AG10803 (cell line): ENCODE results near the gene FIBIN.

Experiments used
- DNase-seq: peaks from one replicate; pipeline ENCODE4 v3.0.0; 2010; ENCODE audit warnings: low read depth
- H3K4me3 ChIP-seq: 2 replicates; pipeline ENCODE4 v1.5.1; 2011; ENCODE audit warnings: mild to moderate bottlenecking, low read length, control low read depth
- CTCF ChIP-seq: conservative IDR thresholded peaks from 2 replicates; pipeline ENCODE4 v1.5.1; 2011; ENCODE audit warnings: mild to moderate bottlenecking, low read length, control low read depth, inconsistent platforms

FIBIN gene

GRCh38 chr11:27011560-27012233 is 17.8 kb downstream of the FIBIN start:
- TF ChIP-seq CTCF, result no peak
- no peak overlapping the region for H3K4me3 ChIP-seq
- no peak for DNase-seq

GRCh38 chr11:27012234-27012921 is 18.5 kb downstream of the FIBIN start:
- H3K4me3 ChIP-seq, result no peak overlapping the region
- TF ChIP-seq CTCF, result no peak
- DNase-seq, result peak; percentile 41

GRCh38 chr11:27013781-27014361 is 20.0 kb downstream of the FIBIN start:
- peak; percentile 68 for DNase-seq
- no peak for TF ChIP-seq CTCF
- H3K4me3 ChIP-seq, result no peak overlapping the region

- no peak for TF ChIP-seq CTCF
- DNase-seq, result no peak
- no peak overlapping the region for H3K4me3 ChIP-seq
Observed at GRCh38 chr11:27018902-27019529, 25.1 kb downstream of the FIBIN start.

GRCh38 chr11:27020751-27021150 is 26.8 kb downstream of the FIBIN start:
- DNase-seq, result no peak
- H3K4me3 ChIP-seq, result no peak overlapping the region
- TF ChIP-seq CTCF, result no peak

- no peak for DNase-seq
- TF ChIP-seq CTCF, result no peak
- no peak overlapping the region for H3K4me3 ChIP-seq
Observed at GRCh38 chr11:27022659-27023251, 28.8 kb downstream of the FIBIN start.
